ENCODE measurements around the gene SLC15A3.

DNA sequence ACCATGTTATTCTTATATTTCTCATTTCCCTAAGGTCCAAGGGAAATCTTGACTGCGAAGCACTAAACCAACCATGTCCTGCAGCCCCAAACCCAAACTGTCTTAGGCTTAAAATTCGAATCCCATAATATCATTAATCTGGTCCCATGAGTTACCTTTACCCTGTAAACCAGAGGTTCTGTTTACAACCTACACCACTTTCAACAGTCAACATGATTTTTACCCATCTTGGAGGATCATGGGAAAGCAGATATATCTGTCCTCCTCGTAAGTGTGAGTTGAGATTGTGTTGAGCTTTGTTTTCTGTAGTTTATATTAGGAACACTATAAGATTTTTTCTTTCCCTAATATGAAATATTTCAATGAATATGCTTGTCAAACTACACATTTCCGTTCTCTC is 52.0 kb downstream of the SLC15A3 start:
- TF ChIP-seq, protein P1, sequence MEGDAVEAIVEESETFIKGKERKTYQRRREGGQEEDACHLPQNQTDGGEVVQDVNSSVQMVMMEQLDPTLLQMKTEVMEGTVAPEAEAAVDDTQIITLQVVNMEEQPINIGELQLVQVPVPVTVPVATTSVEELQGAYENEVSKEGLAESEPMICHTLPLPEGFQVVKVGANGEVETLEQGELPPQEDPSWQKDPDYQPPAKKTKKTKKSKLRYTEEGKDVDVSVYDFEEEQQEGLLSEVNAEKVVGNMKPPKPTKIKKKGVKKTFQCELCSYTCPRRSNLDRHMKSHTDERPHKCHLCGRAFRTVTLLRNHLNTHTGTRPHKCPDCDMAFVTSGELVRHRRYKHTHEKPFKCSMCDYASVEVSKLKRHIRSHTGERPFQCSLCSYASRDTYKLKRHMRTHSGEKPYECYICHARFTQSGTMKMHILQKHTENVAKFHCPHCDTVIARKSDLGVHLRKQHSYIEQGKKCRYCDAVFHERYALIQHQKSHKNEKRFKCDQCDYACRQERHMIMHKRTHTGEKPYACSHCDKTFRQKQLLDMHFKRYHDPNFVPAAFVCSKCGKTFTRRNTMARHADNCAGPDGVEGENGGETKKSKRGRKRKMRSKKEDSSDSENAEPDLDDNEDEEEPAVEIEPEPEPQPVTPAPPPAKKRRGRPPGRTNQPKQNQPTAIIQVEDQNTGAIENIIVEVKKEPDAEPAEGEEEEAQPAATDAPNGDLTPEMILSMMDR (conservative IDR thresholded peaks at IDR 0.05 in 1 of 2, IDR thresholded peaks at IDR 0.05 in 1 of 2; ENCODE audit: low read depth in 1 of 2, low read length in 2 of 2), result no peak
- no peak for TF ChIP-seq EZH2 (IDR thresholded peaks at IDR 0.05; ENCODE audit: low read length, missing control alignments)
